Heart left ventricle (tissue), 13 donors: ENCODE data around the gene C11orf65.

Experiments used
- CTCF ChIP-seq, 12 donors: fragments of 200-600 bp; sonication (generic) in 4 of 12; IDR thresholded peaks; one replicate each; pipeline versions ENCODE4 v1.5.0 to v1.8.0; 2018 to 2022; ENCODE audit warnings: antibody characterized with exemption in 12 of 12, mild to moderate bottlenecking in 5 of 12
- POLR2A ChIP-seq, 2 donors: fragments of 450-650 bp; IDR thresholded peaks; one replicate each; pipeline ENCODE4 v1.6.1; 2017; ENCODE audit warnings: antibody characterized with exemption in 2 of 2, mild to moderate bottlenecking in 2 of 2, moderate library complexity in 2 of 2
- donor health status: ischemic (EF 13 %, LVEDD 7.1; RV severe dilation, severe dysfunction).
- donor health status: DM: no; HTN: yes; CAD: no.
- donor health status: DM: no; HTN: no; CAD: no.
- donor health status: ischemic (EF 25% LVEDD 6.9; RV normal size, moderate dysfunction).
- donor health status: ischemic (EF 25% LVEDD 5.7; RV mildly dilated, moderate dysfunction).
- donor health status: ischemic (EF 35%, LVEDD 5.7; RV mildly dilated, moderate dysfunction).
- donor health status: nonischemic (EF 11% LVEDD 7.7; RV severe dilation, severe dysfunction).
- donor health status: DM: yes; HTN: yes; CAD: no.
- donor health status: PGD.
- donor health status: ischemic (EF 29% LVEDD 5.4; RV normal size, mild dysfunction).
- donor health status: nonischemic (EF 23%, LVEDD 6.1; RV moderate dilation, normal function).

DNA sequence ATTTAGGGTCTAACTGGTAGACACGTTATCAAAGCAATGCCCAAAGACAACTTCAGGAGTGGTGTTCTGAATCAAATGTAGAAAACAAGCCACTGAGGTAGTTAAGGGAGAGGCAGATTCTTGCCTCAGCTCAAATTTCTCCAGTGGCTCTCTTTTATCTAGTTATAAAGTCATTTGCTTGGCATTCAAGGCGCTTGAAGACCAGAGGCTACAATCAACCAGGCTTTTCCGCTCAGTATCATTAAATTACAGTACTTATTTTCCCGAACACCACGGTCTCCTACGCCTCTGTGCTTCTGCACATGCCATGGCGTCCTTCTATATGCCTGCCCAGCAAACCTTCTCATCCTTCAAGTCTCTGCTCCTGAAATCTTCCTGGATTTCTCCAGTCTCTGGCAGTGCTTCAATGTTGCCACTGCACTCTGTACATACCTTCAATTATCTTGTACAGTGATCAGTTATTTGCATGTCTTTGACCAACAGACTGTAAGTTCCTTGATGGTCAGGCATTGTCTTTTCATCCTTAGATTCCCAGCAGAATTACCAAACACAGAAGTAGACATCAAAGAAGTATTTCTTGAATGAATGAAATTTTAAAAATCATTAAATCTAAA lies 29.4 kb upstream of the C11orf65 start:
- TF ChIP-seq CTCF (IDR thresholded peaks at IDR 0.05): no peak
- TF ChIP-seq POLR2A (IDR thresholded peaks at IDR 0.05): no peak
